HepG2 (cell line): ENCODE data around the gene ZSWIM5. TPM values are rescaled to one million over a fixed set of nuclear protein-coding genes. Genes with fewer than 3 reads are reported as not detected.

Experiments
- ATAC-seq: fragments of 200-7000 bp; cut with Tn5 transposase; 3 replicates; pipeline ENCODE4 v1.9.1; 2020; ENCODE audit warnings: mild to moderate bottlenecking, moderate library complexity
- BruUV-seq: library from RNA; stranded (reverse); fragments of 400-500 nt; replicated peaks from 2 replicates; lab custom pipeline; 2021; lab: Mats Ljungman, UMichigan
- CTCF ChIA-PET: fragments of 300-600 bp; formaldehyde crosslinking; extraction: SDS; loops from one replicate; lab custom pipeline; 2021; ENCODE audit warnings: low total read pairs, inconsistent platforms, low intra/inter-chr PET ratio; lab: Yijun Ruan, JAX
- POLR2A ChIA-PET: fragments of 350-600 bp; sonication (Branson Sonifier 250); formaldehyde crosslinking; loops from one replicate; lab custom pipeline; 2020; ENCODE audit warnings: antibody characterized with exemption, inconsistent platforms; lab: Yijun Ruan, JAX
- DNase-seq: peaks from one replicate; pipeline ENCODE4 v3.0.0-alpha.2; 2015; ENCODE audit warnings: low spot score
- FAIRE-seq: peaks from 3 replicates; lab custom pipeline; 2011; peaks lifted over from hg19 to GRCh38; lab: Jason Lieb, UNC
- H2AFZ ChIP-seq: one replicate; pipeline ENCODE4 v1.6.1; 2011; ENCODE audit warnings: low read length, inconsistent platforms
- H3K27ac ChIP-seq: fragments of 300-600 bp; 3 replicates; pipeline ENCODE4 v1.8.0; 2011; ENCODE audit warnings: mixed run types, mild to moderate bottlenecking, mixed read lengths, low read length, inconsistent platforms; ENCODE audit not compliant: insufficient read depth; ENCODE audit errors: extremely low read length
- H3K27me3 ChIP-seq, 2 experiments: fragments of 200-600 bp in 1 of 2; 2 replicates in 1 of 2; 3 replicates in 1 of 2; pipeline versions ENCODE4 v1.6.0 to v1.8.0; 2011; ENCODE audit warnings: low read length in 2 of 2, mild to moderate bottlenecking in 2 of 2, moderate library complexity in 2 of 2, inconsistent platforms in 1 of 2; ENCODE audit not compliant: insufficient read depth in 2 of 2, control insufficient read depth in 1 of 2
- H3K36me3 ChIP-seq, 2 experiments: fragments of 200-600 bp in 1 of 2; replicated peaks in 1 of 2; 2 replicates in 1 of 2; 3 replicates in 1 of 2; pipeline versions ENCODE4 v1.5.1 to v1.8.0; 2011; ENCODE audit warnings: low read length in 2 of 2, inconsistent platforms in 1 of 2; ENCODE audit not compliant: insufficient read depth in 2 of 2, control insufficient read depth in 1 of 2
- H3K4me1 ChIP-seq: 2 replicates; pipeline ENCODE4 v1.5.1; 2012; ENCODE audit warnings: low read length, inconsistent platforms; ENCODE audit not compliant: insufficient read depth
- H3K4me2 ChIP-seq: 2 replicates; pipeline ENCODE4 v1.6.0; 2011; ENCODE audit warnings: low read depth, low read length, inconsistent platforms
- H3K4me3 ChIP-seq, 3 experiments: fragments of 200-600 bp in 1 of 3; sonication (generic), shearing (Covaris generic) in 1 of 3; replicated peaks in 1 of 3; 2 replicates each; pipeline ENCODE4 v1.5.1; 2011 to 2016; ENCODE audit warnings: low read length in 3 of 3, inconsistent platforms in 2 of 3, low read depth in 2 of 3, mild to moderate bottlenecking in 2 of 3, control low read depth in 1 of 3, mixed read lengths in 1 of 3; ENCODE audit not compliant: insufficient read depth in 1 of 3
- H3K79me2 ChIP-seq: one replicate; pipeline ENCODE4 v1.6.1; 2011; ENCODE audit warnings: low read length, inconsistent platforms; ENCODE audit not compliant: insufficient read depth
- H3K9ac ChIP-seq: 2 replicates; pipeline ENCODE4 v1.6.0; 2011; ENCODE audit warnings: mild to moderate bottlenecking, low read depth, low read length, inconsistent platforms; ENCODE audit not compliant: insufficient read depth
- H3K9me3 ChIP-seq: 2 replicates; pipeline ENCODE4 v1.5.1; 2012; ENCODE audit warnings: mild to moderate bottlenecking, low read length
- H4K20me1 ChIP-seq: 2 replicates; pipeline ENCODE4 v1.6.0; 2011; ENCODE audit warnings: inconsistent platforms, mild to moderate bottlenecking, low read length, moderate library complexity; ENCODE audit not compliant: insufficient read depth
- E2F2 ChIP-seq: sonication (generic); formaldehyde crosslinking; IDR thresholded peaks from 2 replicates; pipeline ENCODE4 v1.4.0; 2020; ENCODE audit warnings: missing genetic modification reagents, borderline replicate concordance
- ESRRA ChIP-seq: sonication (generic); formaldehyde crosslinking; IDR thresholded peaks from 2 replicates; pipeline ENCODE4 v1.5.1; 2020; ENCODE audit warnings: mild to moderate bottlenecking, low read depth, missing genetic modification reagents
- FOXO1 ChIP-seq: sonication (generic); formaldehyde crosslinking; IDR thresholded peaks from 2 replicates; pipeline ENCODE4 v1.4.0; 2020; ENCODE audit warnings: missing genetic modification reagents
- HMGXB3 ChIP-seq: sonication (generic); formaldehyde crosslinking; IDR thresholded peaks from 2 replicates; pipeline ENCODE4 v1.4.0; 2020; ENCODE audit warnings: missing genetic modification reagents, borderline replicate concordance
- KDM5A ChIP-seq: fragments of 200-600 bp; sonication (generic); IDR thresholded peaks from 2 replicates; pipeline ENCODE4 v1.7.0; 2018; ENCODE audit warnings: antibody characterized with exemption, mild to moderate bottlenecking, low read length, borderline replicate concordance
- MATR3 ChIP-seq: sonication (generic); formaldehyde crosslinking; IDR thresholded peaks from 2 replicates; pipeline ENCODE4 v1.4.0; 2020; ENCODE audit warnings: missing genetic modification reagents
- NFRKB ChIP-seq: fragments of 450-650 bp; IDR thresholded peaks from 2 replicates; pipeline ENCODE4 v1.6.1; 2017
- RARG ChIP-seq: sonication (generic); formaldehyde crosslinking; IDR thresholded peaks from 2 replicates; pipeline ENCODE4 v1.4.0; 2020; ENCODE audit warnings: low read depth, mild to moderate bottlenecking, missing genetic modification reagents
- RXRA ChIP-seq: sonication (generic); formaldehyde crosslinking; IDR thresholded peaks from 2 replicates; pipeline ENCODE4 v1.5.1; 2020; ENCODE audit warnings: missing genetic modification reagents
- ZMYM3 ChIP-seq: sonication (generic); formaldehyde crosslinking; IDR thresholded peaks from 2 replicates; pipeline ENCODE4 v1.5.1; 2020; ENCODE audit warnings: mild to moderate bottlenecking, missing genetic modification reagents
- ZNF143 ChIP-seq: sonication (generic); formaldehyde crosslinking; IDR thresholded peaks from 2 replicates; pipeline ENCODE4 v1.4.0; 2020; ENCODE audit warnings: missing genetic modification reagents
- ZNF251 ChIP-seq: sonication (generic); formaldehyde crosslinking; IDR thresholded peaks from 2 replicates; pipeline ENCODE4 v1.9.0; 2021; ENCODE audit warnings: mild to moderate bottlenecking, missing genetic modification reagents
- ZNF326 ChIP-seq: sonication (generic); formaldehyde crosslinking; IDR thresholded peaks from 2 replicates; pipeline ENCODE4 v1.4.0; 2020; ENCODE audit warnings: missing genetic modification reagents, borderline replicate concordance
- ZNF770 ChIP-seq: sonication (generic); formaldehyde crosslinking; IDR thresholded peaks from 2 replicates; pipeline ENCODE4 v1.5.0; 2020; ENCODE audit warnings: mild to moderate bottlenecking, missing genetic modification reagents
- ZNF781 ChIP-seq: sonication (generic); formaldehyde crosslinking; IDR thresholded peaks from 2 replicates; pipeline ENCODE4 v1.5.1; 2020; ENCODE audit warnings: borderline replicate concordance, mild to moderate bottlenecking, missing genetic modification reagents; ENCODE audit errors: not compliant biosample characterization
- ZSCAN29 ChIP-seq: sonication (generic); formaldehyde crosslinking; conservative IDR thresholded peaks from 2 replicates; pipeline ENCODE4 v1.4.0; 2020; ENCODE audit warnings: mild to moderate bottlenecking, missing genetic modification reagents
- WGBS: methylation state at CpG from one replicate; pipeline ENCODE4 v1.1.6; 2017; ENCODE audit warnings: low lambda C conversion rate; 5-methylcytosine and 5-hydroxymethylcytosine counted together
- in situ Hi-C: cut with HindIII; loops from 2 replicates; pipeline ENCODE4 v1.10.0; 2017; ENCODE audit warnings: low pct_unique_long_range_greater_than_20kb; ENCODE audit not compliant: extremely low pct_ligation_motif_present
- intact Hi-C: fragments of 100-400 bp; cut with micrococcal nuclease; formaldehyde crosslinking; loops from one replicate; pipeline ENCODE4 v1.10.0; 2022; ENCODE audit not compliant: unreplicated experiment
- polyA plus RNA-seq, 8 experiments: library from polyadenylated mRNA; depleted of rRNA in 3 of 8; stranded (reverse) in 7 of 8; unstranded in 1 of 8; fragments of >200 nt; fragmentation: Illumina TruSeq in 4 of 8; extraction: Trizol in 4 of 8; gene quantifications; 2 replicates each; pipeline versions ENCODE4 v1.2.1 to v1.2.3, GENCODE V29; 2011 to 2016; ENCODE audit warnings: low read depth in 4 of 8, missing spikeins in 1 of 8, mixed read lengths in 1 of 8; ENCODE audit not compliant: insufficient read depth in 1 of 8
- total RNA-seq, 5 experiments: library from RNA; depleted of rRNA; stranded (reverse); fragments of >200 nt; fragmentation: Illumina TruSeq; extraction: Trizol; gene quantifications; 2 replicates each; pipeline ENCODE4 v1.2.3, GENCODE V29; 2016; ENCODE audit warnings: low read depth in 1 of 5

Gene ZSWIM5
- total and polyA plus RNA-seq, 2 of the 13 experiments (the other 11 are each of a cell fraction or from before 2014, with no cell fraction given) = 11.0 to 20.6 TPM

- TF ChIP-seq ZSCAN29 (no peak), ZNF251 (CRISPR knock-in tag) (no peak), MATR3 (CRISPR knock-in tag) (no peak)
These were observed 65.0 kb downstream of the ZSWIM5 start (continued) for GRCh38 chr1:45141247-45142003.

GRCh38 chr1:45136984-45137383 is 69.4 kb downstream of the ZSWIM5 start:
- FAIRE-seq (no peak), DNase-seq (no peak), ATAC-seq (no peak)
- in situ Hi-C loops (no loop called here), intact Hi-C loops (loop anchor here (10.0 kb wide), 1 partner anchor 68 kb away; the partner anchor contains the start of gene ZSWIM5)
- Histone ChIP-seq H3K79me2 (peaks cover 24% of the 10 kb centered on the region), H3K36me3 (no peaks in the 10 kb centered on the region), H2AFZ (no peak overlapping the region), H3K4me1 (peaks cover 65% of the 10 kb centered on the region), H4K20me1 (no peaks in the 10 kb centered on the region), H3K9me3 (no peaks in the 10 kb centered on the region), H3K27me3 (no peaks in the 10 kb centered on the region), H3K4me3 (no peak overlapping the region), H3K27ac (peak overlapping the region; percentile 77), H3K9ac (no peak overlapping the region), H3K4me2 (no peak overlapping the region)
- ChIA-PET POLR2A (no interaction called here), CTCF (no interaction called here)
- BruUV-seq = no TSS peak
- 98% methylated on average over 2 of the region's 2 CpGs for WGBS
- TF ChIP-seq RARG (CRISPR knock-in tag) (no peak), FOXO1 (CRISPR knock-in tag) (no peak), ESRRA (CRISPR knock-in tag) (no peak), ZMYM3 (CRISPR knock-in tag) (0 out of 2 replicates have a peak, but pooled peaks have one; percentile 24), ZNF781 (CRISPR knock-in tag) (no peak), KDM5A (no peak), NFRKB (no peak), RXRA (CRISPR knock-in tag) (no peak), ZNF326 (CRISPR knock-in tag) (no peak), ZNF770 (peak; percentile 94), ZNF143 (CRISPR knock-in tag) (no peak), HMGXB3 (CRISPR knock-in tag) (no peak), E2F2 (CRISPR knock-in tag) (no peak)
